Fibroblast of peridontal ligament (primary cell): ENCODE measurements around the gene PSG3.
"Not testable (repeated sequence)": the region's sequence is repeated elsewhere in the genome, so short reads cannot be mapped to it uniquely, and the experiment has no call there.

Experiments used
- DNase-seq: peaks from one replicate; pipeline ENCODE4 v3.0.0-alpha.2; 2010; ENCODE audit errors: extremely low read depth

The PSG3 gene

GRCh38 chr19:42740381-42740780 lies at the start of gene PSG3:
Gene PSG3, minus strand, starts transcription at chr19:42740481. Its CDS starts 97 bp downstream, at chr19:42740384.
- not testable (repeated sequence) for DNase-seq

- not testable (repeated sequence) for DNase-seq
These were observed 48.5 kb upstream of the PSG3 start for GRCh38 chr19:42788766-42789165.

GRCh38 chr19:42787766-42788165 lies 47.5 kb upstream of the PSG3 start:
- DNase-seq: not testable (repeated sequence)

GRCh38 chr19:42776750-42777612 lies 36.7 kb upstream of the PSG3 start:
- peak; percentile 75 for DNase-seq

- not testable (repeated sequence) for DNase-seq
These were observed 34.4 kb upstream of the PSG3 start for GRCh38 chr19:42774510-42775158.

GRCh38 chr19:42767319-42767718 lies 27.0 kb upstream of the PSG3 start:
- DNase-seq: not testable (repeated sequence)

GRCh38 chr19:42766871-42767270 lies 26.6 kb upstream of the PSG3 start:
- DNase-seq: not testable (repeated sequence)

GRCh38 chr19:42764836-42765235 lies 24.6 kb upstream of the PSG3 start:
- DNase-seq: no peak

- no peak for DNase-seq
These were observed 22.5 kb upstream of the PSG3 start for GRCh38 chr19:42762789-42763188.

GRCh38 chr19:42761924-42762295 lies 21.6 kb upstream of the PSG3 start:
- not testable (repeated sequence) for DNase-seq

- DNase-seq: peak; percentile 89
These were observed 21.0 kb upstream of the PSG3 start for GRCh38 chr19:42760954-42761923.

GRCh38 chr19:42758667-42759066 lies 18.4 kb upstream of the PSG3 start:
- not testable (repeated sequence) for DNase-seq

- not testable (repeated sequence) for DNase-seq
These were observed 12.0 kb upstream of the PSG3 start for GRCh38 chr19:42752246-42752645.

- DNase-seq: not testable (repeated sequence)
These were observed 1.7 kb upstream of the PSG3 start for GRCh38 chr19:42741726-42742607.

- DNase-seq: peak; percentile 15
These were observed 2.7 kb downstream of the PSG3 start for GRCh38 chr19:42737581-42738011.

GRCh38 chr19:42728341-42728740 lies 11.9 kb downstream of the PSG3 start:
- DNase-seq: not testable (repeated sequence)

GRCh38 chr19:42714000-42714399 lies 26.3 kb downstream of the PSG3 start:
- not testable (repeated sequence) for DNase-seq

- DNase-seq: peak; percentile 11
These were observed 27.5 kb downstream of the PSG3 start for GRCh38 chr19:42712753-42713152.

GRCh38 chr19:42710986-42711385 lies 29.3 kb downstream of the PSG3 start:
- DNase-seq: not testable (repeated sequence)

- no peak for DNase-seq
These were observed 42.4 kb downstream of the PSG3 start for GRCh38 chr19:42697884-42698283.
